Raji (cell line): ENCODE measurements around the gene PPP1R36.

Source experiments
- POLR2A ChIP-seq: IDR thresholded peaks from 2 replicates; pipeline ENCODE4 v1.6.1; 2011; ENCODE audit warnings: low read depth, low read length, control low read depth; ENCODE audit not compliant: insufficient read depth

Gene PPP1R36

DNA sequence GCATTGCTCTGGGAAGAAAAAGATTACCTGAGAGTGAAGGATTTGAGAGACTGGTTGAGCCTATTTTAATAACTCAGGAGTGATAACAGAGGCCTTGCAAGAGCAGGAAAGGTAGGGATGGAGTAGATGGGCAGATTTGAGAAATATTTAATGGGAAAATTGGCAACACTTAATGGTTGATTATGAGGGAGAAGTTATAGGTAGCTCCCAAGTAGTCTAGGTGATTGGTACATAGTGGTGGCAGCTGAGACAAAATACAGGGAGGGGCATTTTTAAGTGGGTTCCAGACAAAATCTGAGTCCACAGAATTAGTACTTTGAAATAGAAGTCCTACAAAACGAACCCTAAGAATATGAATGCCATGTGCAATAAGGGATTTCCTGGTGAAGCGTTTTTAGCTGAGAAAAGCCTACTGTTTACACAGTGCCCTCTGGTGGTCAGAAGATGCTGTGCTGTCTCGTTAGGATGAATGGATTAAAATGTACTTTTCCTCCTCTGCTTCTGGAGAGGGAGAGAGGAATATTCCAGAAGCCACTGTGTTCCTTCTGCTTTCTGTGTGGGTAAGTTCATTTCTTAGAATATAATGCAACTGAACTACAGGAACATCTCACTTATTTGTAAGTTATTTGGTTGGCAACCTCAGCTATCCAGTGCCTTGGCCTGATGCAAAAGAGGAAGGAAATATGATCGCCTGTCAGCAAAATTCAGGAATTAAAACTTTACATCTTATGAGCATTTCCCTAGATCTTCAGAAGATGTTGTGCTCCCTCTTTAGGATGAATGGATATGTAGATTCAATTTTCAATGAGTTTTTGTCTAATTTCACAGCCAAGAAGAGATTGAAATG, 38.7 kb upstream of the PPP1R36 start:
- no peak for TF ChIP-seq POLR2A

DNA sequence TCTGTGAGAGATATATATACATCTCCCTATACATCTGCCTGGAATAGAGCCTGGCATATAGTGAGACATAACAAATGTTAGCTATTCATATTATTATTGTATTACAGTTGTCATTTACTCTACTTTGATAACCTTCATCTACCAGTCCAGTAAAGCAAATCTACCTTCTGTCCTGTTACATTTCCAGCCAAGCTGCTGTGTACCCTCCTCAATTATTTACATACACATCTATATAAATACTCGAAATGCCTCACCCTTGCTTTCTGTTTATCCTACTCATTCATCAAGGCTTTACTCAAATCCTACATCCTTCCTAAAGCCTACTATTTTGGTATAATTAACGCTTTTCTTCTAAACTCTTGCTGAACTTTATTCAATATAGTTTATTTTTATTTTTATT, 36.5 kb upstream of the PPP1R36 start:
- TF ChIP-seq POLR2A, result no peak

GRCh38 chr14:64515053-64515452, 34.7 kb upstream of the PPP1R36 start:
- no peak for TF ChIP-seq POLR2A

GRCh38 chr14:64516969-64517368, 32.8 kb upstream of the PPP1R36 start:
- no peak for TF ChIP-seq POLR2A

- no peak for TF ChIP-seq POLR2A
Measured at GRCh38 chr14:64518229-64518628, 31.5 kb upstream of the PPP1R36 start.

GRCh38 chr14:64520699-64521098, 29.1 kb upstream of the PPP1R36 start:
- TF ChIP-seq POLR2A, result no peak

DNA sequence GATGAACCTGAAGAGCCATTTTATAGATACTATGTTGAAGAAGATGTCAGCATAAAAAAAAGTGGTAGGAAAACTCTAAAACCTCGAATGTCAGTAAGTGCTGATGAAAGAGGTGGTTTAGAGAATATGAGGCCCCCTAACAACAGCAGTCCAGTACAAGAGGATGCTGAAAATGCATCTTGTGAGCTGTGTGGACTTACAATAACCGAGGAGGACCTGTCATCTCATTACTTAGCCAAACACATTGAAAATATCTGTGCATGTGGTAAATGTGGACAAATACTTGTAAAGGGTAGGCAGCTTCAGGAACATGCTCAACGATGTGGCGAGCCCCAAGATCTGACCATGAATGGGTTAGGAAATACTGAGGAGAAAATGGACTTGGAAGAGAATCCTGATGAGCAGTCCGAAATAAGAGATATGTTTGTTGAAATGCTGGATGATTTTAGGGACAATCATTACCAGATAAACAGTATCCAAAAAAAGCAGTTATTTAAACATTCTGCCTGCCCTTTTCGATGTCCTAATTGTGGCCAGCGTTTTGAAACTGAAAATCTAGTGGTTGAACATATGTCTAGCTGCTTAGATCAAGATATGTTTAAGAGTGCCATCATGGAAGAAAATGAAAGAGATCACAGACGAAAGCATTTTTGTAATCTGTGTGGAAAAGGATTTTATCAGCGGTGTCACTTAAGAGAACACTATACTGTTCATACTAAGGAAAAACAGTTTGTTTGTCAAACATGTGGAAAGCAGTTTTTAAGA, 27.0 kb upstream of the PPP1R36 start:
- no peak for TF ChIP-seq POLR2A

DNA sequence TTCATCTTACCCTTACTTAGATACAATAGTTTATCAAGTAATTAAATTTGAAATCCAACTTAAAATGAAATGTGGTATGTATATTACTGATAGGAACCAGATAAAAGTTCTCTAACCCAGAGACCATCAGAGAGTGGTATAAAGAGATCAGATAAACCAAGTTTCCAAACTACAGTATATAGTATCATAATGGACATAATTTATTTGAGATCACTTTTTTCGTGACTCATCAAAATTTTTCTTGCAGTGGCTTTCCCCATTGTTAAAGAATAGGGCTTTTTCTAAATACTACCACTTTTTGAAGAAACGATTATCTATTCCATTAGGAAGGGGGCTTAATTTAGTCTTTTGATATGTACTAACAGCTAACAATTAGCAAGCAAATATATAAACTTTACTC, 24.4 kb upstream of the PPP1R36 start:
- TF ChIP-seq POLR2A, result no peak

DNA sequence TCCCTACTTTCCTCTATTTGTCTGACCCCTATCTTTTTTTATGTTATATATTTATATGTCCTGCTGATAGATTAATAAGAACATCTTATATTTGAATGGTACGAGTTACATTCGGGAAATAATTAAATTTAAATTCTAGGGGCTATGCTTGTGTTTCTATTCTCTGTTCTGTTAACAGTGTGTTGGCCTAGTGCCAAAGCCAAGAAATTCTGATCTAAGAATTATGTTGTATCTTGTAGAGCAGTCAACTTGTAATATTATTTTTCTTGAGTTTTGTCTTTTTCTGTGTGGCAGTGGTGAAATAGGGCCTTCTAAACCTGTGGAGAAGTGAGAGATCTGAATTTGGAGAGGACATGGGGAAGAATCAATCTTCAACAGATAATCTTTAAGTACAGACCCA, 18.2 kb upstream of the PPP1R36 start:
- no peak for TF ChIP-seq POLR2A

DNA sequence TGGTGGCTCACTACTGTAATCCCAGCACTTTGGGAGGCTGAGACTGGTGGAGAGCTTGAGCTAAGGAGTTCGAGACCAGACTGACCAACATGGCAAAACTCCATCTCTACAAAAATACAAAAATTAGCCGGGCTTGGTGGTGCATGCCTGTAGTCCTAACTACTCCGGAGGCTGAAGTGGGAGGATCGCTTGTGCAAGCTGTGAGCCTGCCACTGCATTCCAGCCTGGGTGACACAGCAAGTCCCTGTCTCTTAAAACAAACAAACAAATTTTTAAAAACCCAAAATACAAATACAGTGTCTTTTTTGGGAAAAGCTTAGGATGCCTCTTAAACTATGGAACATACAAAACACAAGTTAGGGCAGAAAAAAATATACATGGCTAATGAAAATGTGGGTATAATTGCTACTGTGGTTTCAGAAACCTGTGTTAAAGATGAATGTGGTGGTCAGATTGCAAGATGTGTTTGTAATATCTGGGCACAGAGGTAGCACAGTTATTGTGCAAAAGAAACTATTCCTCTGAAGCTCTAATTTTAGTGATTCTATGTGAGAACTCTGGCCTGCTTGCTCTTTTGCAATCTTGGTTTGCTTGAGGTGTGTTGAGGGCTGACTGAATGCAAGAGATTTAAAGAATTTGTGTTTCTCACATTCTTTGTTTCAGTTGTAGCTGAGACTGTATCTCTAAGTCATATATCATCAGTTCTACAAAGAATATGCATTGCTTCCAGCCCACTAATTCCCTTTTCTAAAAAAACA, 13.1 kb upstream of the PPP1R36 start:
- TF ChIP-seq POLR2A, result no peak

- TF ChIP-seq POLR2A, result peak; percentile 40
Measured at GRCh38 chr14:64540208-64541202, 9.3 kb upstream of the PPP1R36 start, which contains the start of gene HSPA2. Gene HSPA2, plus strand, starts transcription at chr14:64540741. Its CDS starts 109 bp downstream, at chr14:64540850.

GRCh38 chr14:64541261-64541971, 8.3 kb upstream of the PPP1R36 start:
- TF ChIP-seq POLR2A, result no peak

DNA sequence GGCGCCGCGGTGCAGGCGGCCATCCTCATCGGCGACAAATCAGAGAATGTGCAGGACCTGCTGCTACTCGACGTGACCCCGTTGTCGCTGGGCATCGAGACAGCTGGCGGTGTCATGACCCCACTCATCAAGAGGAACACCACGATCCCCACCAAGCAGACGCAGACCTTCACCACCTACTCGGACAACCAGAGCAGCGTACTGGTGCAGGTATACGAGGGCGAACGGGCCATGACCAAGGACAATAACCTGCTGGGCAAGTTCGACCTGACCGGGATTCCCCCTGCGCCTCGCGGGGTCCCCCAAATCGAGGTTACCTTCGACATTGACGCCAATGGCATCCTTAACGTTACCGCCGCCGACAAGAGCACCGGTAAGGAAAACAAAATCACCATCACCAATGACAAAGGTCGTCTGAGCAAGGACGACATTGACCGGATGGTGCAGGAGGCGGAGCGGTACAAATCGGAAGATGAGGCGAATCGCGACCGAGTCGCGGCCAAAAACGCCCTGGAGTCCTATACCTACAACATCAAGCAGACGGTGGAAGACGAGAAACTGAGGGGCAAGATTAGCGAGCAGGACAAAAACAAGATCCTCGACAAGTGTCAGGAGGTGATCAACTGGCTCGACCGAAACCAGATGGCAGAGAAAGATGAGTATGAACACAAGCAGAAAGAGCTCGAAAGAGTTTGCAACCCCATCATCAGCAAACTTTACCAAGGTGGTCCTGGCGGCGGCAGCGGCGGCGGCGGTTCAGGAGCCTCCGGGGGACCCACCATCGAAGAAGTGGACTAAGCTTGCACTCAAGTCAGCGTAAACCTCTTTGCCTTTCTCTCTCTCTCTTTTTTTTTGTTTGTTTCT, 7.6 kb upstream of the PPP1R36 start:
- TF ChIP-seq POLR2A, result no peak

DNA sequence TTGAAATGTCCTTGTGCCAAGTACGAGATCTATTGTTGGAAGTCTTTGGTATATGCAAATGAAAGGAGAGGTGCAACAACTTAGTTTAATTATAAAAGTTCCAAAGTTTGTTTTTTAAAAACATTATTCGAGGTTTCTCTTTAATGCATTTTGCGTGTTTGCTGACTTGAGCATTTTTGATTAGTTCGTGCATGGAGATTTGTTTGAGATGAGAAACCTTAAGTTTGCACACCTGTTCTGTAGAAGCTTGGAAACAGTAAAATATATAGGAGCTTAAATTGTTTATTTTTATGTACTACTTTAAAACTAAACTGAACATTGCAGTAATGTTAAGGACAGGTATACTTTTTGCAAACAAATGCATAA, 6.9 kb upstream of the PPP1R36 start:
- TF ChIP-seq POLR2A, result no peak
